HG03432 (cell line): ENCODE measurements around the gene ATP9A.
"Not testable (repeated sequence)": the region's sequence is repeated elsewhere in the genome, so short reads cannot be mapped to it uniquely, and the experiment has no call there.

ENCODE experiments used
- ATAC-seq: cut with Tn5 transposase; IDR thresholded peaks from one replicate; pipeline ENCODE4 v1.9.1; 2021; ENCODE audit warnings: mild to moderate bottlenecking, moderate library complexity; ENCODE audit not compliant: unreplicated experiment

Gene ATP9A

DNA sequence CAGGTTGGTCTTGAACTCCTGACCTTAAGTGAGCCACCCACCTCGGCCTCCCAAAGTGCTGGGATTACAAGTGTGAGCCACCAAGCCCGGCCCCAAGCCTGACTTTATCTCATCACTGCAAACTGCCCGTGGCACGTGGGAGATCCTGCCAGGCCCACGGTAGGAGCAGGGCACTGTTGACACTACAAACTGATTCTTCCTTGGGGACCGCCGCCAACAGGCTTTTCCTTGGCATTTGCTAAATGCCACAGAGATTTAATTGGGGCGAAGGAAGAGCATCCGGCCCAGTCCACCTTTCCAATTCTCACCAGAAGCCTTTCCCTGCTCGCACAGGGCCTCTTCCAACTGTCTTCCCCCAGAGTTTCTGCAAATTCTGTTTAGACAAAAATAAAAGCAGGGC lies 11.0 kb downstream of the ATP9A start:
- ATAC-seq = no peak

DNA sequence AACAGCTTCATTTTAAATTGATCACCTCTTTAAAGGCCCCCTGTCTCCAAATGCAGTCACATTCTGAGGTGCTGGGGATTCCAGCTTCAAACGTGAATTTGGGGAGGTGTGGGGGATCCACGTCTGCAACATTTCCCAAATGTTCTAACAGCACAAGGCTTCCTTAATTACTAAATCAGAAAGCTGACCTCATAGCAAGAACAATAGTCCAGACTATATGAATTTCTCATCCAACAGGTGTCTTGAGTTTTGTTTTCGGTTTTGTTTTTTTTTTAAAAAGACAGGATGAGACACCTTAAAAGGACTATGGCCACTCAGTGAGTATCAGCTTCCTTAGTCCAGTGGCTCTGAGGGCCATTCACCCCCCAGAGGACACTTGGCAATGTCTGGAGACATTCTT lies 11.5 kb downstream of the ATP9A start:
- ATAC-seq = peak; percentile 79

DNA sequence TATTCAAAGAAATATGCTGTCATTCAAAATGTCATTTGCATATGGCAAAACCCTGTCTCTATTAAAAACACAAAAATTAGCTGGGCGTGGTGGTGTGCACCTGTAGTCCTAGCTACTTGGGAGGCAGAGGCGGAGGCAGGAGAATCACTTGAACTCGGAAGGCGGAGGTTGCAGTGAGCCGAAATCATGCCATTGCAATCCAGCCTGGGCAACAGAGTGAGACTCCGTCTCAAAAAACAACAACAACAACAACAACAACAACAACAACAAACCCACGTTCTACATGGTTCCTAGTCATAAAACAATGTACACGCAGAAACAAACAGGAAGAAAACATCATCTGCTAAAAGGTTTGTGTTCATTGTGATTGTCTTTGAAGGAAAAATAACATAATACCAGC lies 15.0 kb downstream of the ATP9A start:
- ATAC-seq = not testable (repeated sequence)

DNA sequence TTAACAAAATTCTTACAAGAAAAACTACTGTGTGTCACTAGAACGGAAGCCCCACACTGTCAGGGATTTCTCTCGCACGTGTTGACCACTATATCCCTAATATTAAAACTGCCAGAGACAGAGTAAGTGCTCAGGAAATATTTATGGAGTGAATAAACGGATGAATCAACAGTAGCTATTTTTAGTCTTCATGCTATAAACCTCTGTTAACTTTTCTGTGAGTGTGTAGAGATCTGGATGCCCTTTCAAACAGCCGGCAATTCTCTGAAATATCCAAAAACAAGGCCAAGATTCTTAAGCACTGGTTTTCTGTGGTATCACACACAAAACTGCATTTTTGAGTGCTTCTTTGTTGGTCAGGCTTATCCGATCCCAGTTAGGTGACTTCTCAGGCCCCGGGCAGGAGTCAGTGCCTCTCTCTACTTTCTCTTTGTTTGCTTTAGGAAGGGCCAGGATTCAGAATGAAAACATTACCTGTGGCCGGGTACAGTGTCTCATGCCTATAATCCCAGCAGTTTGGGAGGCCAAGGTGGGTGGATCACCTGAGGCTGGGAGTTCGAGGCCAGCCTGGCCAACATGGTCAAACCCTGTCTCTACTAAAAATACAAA lies 15.7 kb downstream of the ATP9A start:
- ATAC-seq = no peak

DNA sequence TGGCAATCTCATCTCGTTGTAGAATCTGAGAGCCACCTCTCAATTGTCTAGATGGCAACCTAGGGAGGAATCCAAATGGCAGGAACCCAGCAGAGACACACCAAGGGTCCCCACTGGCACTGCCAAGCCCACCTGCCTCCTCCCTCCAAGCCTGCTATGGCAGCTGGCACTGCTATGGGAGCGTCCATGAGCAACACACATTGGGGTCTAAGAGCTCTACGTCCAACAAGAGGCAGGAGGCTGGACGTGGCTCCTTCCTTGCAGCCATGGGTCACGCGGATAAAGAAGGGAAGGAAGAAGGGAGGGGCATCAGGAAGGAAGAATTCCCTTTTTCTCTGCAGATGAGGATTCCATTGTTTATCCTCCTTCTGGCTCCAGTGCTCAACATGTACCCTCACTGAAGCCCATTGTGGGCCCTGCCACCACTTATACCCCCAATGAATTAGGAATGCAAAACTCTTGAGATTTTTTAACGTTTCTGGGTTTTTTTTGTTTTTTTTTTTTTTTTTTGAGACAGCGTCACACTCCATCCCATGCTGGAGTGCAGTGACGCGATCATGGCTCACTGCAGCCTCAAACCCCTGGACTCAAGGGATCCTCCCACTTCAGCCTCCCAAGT lies 17.3 kb downstream of the ATP9A start:
- ATAC-seq = no peak

DNA sequence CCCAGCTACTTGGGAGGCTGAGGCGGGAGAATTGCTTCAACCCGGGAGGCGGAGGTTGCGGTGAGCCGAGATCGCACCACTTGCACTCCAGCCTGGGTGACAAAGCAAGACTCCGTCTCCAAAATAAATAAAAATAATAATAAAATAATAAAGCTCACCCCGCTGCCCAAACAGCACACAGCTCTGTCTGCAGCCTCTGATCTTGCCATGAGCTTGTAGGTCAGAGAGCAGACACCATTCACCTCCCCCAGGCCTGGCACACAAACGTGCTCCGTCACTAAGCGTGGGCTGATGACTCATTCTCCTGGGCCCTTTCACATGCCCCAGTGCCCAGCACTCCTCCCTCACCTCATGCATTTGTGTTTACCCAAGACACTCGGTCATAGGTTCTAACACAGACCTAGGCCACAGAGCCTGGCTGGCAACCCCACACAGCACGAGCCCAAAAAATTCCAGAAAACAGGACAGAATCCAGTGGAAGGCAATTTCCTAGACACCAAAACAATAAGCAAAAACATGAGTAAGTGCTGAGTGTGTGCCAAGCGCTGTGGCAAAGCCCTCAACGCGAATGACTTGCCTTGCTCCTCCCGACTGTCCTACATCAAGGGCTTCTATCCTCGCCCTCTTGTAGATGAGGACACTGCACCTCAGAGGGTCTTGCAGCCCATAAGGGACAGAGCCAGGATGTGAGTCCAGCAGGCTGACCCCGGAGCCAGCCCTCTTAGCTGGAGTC lies 18.0 kb downstream of the ATP9A start:
- ATAC-seq = no peak

DNA sequence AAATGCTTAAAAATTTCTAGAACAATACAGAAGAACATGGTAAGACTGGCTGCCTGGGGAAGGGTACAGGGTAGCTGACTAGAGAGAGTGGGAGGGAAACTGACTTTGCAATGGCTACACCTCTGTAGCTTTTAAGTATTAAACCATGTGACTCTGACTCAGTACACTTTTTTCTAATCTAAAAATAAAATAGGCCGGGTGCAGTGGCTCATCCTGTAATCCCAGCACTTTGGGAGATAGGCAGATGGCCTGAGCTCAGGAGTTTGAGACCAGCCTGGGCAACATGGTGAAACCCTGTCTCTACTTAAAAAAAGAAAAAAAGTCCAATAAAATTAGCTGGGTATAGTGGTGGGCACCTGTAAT lies 18.5 kb downstream of the ATP9A start:
- no peak for ATAC-seq

DNA sequence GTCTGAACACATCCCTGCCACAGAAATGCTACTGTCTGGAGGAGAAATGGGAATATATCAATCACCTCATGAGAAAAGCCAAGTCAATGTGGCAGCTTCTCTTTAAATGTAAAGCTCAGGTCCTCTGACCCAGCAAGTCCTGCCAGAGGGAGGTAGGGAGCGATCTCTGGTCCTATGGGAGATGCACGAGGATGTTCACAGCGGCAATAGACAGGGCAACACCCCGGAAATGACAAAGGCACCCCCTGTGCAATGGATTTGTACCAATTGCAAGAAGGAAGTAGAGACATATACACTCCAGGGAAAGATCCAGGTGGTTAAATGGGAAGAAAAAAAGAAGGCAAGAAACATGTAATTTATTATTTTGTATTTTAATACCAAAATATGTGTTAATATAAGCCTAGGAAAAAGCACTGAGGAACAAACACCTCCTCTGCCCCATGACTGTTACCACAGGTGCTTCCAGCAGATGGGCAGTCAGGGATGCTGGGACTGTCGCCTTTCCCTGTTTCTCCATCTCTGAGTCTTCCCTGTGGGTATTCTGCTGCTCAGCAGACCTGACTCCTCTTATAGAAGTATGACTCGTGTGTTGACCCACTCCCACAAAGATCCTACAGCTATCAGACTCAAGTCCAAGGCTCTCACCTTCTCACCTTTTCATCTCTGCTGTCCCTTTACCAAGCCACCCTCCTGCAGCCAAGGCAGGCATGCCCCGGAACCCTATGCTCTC lies 20.8 kb downstream of the ATP9A start:
- no peak for ATAC-seq

DNA sequence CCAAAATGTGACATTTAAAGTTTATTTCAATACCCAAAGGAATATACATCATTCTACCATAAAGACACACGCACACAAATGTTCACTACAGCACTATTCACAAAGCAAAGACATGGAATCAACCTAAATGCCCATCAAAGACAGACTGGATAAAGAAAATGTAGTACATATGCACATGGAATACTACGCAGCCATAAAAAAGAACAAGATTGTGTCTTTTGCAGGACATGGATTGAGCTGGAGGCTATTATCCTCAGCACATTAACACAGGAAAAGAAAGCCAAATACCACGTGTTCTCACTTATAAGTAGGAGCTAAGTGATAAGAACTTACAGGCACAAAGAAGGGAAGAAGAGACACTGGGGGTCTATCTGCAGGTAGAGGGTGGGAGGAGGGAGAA lies 22.4 kb downstream of the ATP9A start:
- no peak for ATAC-seq

DNA sequence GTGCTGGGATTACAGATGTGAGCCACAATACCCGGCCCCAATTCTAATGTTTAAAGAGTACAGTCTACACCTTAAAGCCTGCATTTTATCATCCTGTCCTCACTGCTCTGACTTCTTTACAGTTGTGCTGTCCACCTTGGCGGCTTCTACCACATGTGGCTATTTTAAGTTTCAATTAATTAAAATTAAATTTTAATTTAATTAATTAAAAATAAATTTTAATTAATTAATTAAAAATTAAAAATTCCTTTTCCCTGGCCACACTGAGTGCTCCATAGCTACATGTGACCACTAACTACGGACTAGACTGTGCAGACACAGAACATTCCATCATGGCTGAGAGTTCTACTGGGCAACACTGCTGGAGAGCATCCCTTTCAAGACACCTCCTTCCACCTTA lies 27.4 kb downstream of the ATP9A start:
- no peak for ATAC-seq

DNA sequence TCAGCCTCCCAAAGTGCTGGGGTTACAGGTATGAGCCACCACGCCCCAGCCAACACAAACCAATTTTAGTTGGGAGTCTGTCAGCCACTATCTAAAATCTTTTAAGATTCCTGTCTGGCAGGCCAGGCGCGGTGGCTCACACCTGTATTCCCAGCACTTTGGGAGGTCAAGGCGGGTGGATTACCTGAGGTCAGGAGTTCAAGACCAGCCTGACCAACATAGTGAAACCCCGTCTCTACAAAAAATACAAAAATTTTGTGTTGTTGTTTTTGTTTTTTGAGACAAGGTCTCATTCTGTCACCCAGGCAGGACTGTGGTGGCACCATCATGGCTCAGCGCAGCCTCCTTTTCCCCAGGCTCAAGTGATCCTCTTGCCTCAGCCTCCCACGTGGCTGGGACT lies 27.9 kb downstream of the ATP9A start:
- not testable (repeated sequence) for ATAC-seq

DNA sequence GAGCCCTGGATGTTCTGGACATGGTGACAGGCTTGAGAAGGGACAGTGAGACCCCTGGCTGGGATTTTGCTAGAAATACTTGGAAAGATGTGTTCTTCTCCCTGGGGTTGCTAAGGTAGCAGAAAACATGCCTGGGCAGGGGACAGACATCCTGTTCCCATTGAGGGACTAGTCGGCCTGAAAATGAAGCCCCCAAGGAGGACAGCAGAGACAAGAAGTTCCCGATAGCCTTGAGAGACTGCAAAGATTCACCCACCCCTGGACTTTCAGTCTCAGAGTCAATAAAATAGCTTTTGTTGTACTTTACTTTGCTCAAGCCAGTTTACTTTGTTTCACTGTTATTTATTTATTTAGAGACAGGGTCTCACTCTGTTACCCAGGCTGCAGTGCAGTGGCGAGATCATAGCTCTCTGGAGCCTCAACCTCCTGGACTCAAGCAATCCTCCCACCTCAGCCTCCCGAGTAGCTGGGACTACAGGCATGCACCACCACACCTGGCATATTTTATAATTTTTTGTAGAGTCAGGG lies 28.4 kb downstream of the ATP9A start:
- ATAC-seq = no peak

DNA sequence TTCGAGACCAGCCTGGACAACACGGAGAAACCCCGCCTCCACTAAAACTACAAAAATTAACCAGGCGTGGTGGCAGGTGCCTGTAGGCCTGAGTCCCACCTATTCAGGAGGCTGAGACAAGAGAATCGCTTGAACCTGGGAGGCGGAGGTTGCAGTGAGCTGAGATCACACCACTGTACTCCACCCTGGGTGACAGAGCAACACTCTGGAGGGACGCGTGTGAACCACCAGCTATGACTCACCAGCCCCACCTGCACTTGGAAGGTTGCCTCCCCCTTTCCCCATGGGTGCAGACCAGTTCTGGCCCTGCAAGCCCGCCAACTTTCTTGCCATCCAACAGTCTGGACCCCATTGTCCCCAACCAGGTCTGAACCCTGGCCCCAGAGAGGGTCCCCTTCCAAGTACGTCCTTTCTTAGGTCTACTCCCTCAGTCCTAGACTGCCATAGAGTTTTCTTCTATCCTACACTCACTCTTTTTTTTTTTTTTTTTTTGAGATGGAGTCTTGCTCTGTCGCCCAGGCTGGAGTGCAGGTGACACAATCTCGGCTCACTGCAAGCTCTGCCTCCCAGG lies 29.2 kb downstream of the ATP9A start:
- ATAC-seq = no peak

DNA sequence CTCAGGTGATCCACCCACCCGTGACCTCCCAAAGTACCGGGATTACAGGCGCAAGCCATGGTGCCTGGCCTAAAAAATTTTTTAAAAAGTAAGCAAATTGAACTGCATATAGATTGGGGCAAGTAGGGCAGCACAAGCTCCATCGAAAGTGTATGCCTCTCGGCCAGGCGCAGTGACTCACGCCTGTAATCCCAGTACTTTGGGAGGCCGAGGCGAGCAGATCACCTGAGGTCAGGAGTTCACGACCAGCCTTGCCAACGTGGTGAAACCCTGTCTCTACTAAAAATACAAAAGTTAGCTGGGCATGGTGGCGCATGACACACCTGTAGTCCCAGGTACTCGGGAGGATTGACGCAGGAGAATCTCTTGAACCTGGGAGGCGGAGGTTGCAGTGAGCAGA lies 29.9 kb downstream of the ATP9A start:
- not testable (repeated sequence) for ATAC-seq

DNA sequence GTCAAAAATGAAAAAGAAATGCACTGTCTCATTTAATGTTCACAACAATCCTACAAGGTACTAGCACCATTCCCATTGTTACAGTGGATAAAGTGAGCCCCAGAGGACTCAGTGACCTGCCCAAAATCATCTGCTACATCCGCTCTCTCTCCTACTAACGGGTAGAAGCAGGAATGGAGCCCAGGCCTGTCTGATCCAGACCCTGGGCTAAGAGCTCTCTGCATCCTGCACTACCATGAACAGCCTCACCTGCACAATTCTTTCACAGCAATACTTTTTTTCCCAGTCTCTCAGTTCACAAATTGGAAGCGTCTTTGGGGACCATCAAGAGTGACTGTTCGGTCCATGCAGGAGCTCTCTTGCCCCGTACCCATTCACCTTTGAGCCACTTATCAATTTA lies 31.2 kb downstream of the ATP9A start:
- no peak for ATAC-seq

DNA sequence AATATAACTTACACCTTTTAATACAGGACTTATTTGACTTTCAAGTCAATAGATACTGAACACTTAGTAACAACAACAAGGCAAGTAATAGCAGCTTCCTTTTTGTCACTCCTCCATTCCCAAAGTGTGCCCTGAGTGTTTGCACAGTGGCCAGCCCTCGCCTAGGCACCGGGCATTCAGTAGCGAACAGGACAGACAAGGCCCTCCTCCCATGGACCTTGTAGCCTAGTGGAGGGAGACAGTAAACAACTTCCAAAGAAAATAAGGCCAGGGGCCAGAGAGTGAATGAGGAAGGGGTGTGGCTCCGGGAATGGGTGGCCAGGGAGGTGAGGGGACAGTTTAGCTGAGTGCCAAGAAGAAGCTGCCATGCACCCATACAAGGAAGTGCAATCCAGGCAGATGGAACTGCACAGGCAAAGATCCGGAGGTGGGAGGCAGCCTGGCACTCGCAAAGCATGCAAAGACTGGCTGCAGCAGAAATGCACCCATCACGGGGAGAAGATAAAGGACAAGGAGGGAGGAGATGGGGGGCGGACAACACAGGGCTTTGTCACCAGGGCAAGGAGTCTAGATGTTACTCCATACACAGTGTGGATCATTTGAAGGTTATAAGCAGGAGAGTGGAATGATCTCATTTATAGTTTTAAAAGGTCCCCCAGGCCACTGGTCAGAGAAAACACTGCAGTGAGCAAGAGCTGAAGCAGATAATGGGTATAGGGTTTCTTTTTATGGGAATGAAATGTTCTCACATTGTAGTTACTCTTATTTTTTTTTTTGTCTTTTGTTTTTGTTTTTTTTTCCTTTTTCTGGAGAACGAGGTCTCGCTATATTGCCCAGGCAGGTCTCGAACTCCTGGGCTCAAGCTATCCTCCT lies 32.2 kb downstream of the ATP9A start:
- no peak for ATAC-seq

DNA sequence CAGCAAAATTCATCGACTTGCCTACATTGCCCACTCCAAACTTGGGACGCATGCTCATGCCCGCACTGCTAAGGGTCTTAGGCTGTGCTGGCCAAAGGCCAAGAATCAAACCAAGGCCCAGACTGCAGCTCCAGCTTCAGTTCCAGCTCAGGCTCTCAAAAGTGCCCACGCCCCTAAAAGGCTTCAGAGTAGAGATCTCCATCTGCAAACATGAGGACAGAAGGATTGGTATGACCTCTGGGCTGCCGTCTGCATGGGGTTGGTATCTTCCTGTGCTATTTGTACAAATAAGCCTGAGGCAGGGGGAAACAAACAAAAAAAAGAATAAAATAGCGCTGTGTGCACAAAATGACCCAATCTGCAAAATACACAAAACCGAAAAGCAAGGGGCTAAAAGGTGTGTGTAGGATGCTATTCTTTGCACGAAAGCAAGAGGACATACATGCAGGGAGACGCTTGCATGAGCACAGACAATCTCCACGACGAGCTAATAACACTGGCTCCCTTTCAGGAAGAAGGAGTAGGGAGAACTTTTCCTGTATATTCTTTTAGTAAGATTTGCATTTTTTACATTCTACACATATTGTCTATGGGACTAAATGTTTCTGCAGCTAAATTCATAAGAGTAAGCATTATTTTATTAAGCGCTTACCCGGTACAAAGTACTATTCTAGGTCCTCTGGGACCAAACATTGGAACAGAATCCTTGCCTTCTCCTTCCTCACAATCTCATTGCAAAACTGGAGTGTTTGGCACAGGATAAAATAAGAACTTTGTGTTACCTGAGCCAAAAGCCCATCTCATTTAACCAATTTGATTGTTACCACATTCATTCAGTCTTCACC lies 33.1 kb downstream of the ATP9A start:
- ATAC-seq = no peak

DNA sequence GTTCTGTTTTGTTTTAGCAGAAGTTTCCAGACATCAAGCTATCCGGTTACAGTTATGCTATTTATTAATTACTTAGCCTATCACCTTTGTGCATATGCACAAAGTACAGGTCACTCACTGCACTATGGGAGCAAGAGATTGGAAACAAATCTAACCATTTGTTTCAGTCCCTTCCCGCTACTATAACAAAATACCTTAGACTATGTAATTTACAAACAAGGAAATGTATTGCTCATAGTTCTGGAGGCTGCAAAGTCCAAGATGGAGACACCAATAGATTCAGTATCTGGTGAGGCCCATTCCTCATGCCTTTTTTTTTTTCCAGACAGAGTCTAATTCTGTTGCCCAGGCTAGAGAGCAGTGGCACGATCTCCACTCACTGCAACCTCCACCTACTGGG lies 35.1 kb downstream of the ATP9A start:
- no peak for ATAC-seq

DNA sequence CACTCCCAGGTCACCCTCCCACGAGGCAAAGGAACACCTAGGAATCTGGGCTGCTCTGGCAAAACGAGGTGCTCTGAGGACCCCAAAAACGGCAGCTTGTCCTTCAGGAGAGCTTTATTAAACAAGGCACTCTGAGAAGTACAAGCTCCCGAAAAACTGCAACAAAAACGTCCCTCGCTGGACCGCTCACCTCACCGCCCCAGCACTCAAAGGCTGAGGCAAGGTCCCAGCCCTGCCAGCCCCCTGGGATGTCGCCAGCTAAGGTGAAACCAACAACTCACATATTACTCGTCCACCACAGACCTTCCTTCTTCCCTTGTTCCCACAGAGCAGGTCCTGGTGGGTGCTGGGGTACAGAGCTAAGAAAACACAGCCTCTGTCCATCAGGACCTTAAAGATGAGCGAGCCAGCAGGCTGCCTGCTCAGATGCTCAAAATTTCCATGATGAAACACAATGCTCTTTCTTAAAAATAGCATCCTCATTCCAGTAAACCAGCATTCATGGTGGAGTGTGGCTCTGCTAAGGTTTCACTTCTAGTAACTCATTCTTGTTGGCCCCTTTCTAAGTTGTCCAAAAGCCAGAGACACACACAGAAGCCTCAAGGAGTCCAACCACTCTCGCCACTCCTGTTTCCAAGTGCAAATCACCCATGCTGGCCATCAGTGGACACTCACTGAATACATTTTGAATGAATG lies 35.9 kb downstream of the ATP9A start:
- no peak for ATAC-seq
